ENCODE measurements around the gene CNTRL.
"Not testable (repeated sequence)": the region's sequence is repeated elsewhere in the genome, so short reads cannot be mapped to it uniquely, and the experiment has no call there.

CNTRL gene

GRCh38 chr9:121073038-121073437 is 1.7 kb upstream of the CNTRL start:
- DNase-seq, result peak; percentile 5

GRCh38 chr9:121075251-121076036 is 689 bp downstream of the CNTRL start:
- DNase-seq, result no peak

- no peak for DNase-seq
Measured at GRCh38 chr9:121082075-121082474, 7.3 kb downstream of the CNTRL start.

- no peak for DNase-seq
Measured at GRCh38 chr9:121085661-121086060, 10.9 kb downstream of the CNTRL start.

GRCh38 chr9:121088576-121088975 is 13.8 kb downstream of the CNTRL start:
- DNase-seq, result no peak

GRCh38 chr9:121090743-121091142 is 16.0 kb downstream of the CNTRL start:
- DNase-seq, result not testable (repeated sequence)

- no peak for DNase-seq
Measured at GRCh38 chr9:121095057-121095456, 20.3 kb downstream of the CNTRL start.

GRCh38 chr9:121098567-121099198 is 23.9 kb downstream of the CNTRL start:
- no peak for DNase-seq

GRCh38 chr9:121104054-121104453 is 29.3 kb downstream of the CNTRL start:
- DNase-seq, result not testable (repeated sequence)

- DNase-seq, result no peak
Measured at GRCh38 chr9:121105531-121105930, 30.8 kb downstream of the CNTRL start.

- no peak for DNase-seq
Measured at GRCh38 chr9:121107029-121107428, 32.3 kb downstream of the CNTRL start.

GRCh38 chr9:121107881-121108280 is 33.1 kb downstream of the CNTRL start:
- no peak for DNase-seq

GRCh38 chr9:121115466-121115865 is 40.7 kb downstream of the CNTRL start:
- no peak for DNase-seq

- no peak for DNase-seq
Measured at GRCh38 chr9:121118266-121118665, 43.5 kb downstream of the CNTRL start.

GRCh38 chr9:121120386-121120785 is 45.6 kb downstream of the CNTRL start:
- DNase-seq, result no peak

GRCh38 chr9:121121582-121122087 is 46.9 kb downstream of the CNTRL start:
- DNase-seq, result peak; percentile 86

- DNase-seq, result no peak
Measured at GRCh38 chr9:121122246-121123032, 47.7 kb downstream of the CNTRL start.

- DNase-seq, result no peak
Measured at GRCh38 chr9:121123816-121124535, 49.2 kb downstream of the CNTRL start.

GRCh38 chr9:121125590-121125989 is 50.8 kb downstream of the CNTRL start:
- DNase-seq, result no peak

- DNase-seq, result not testable (repeated sequence)
Measured at GRCh38 chr9:121129384-121129783, 54.6 kb downstream of the CNTRL start.

- DNase-seq, result peak; percentile 37
Measured at GRCh38 chr9:121133104-121133816, 58.5 kb downstream of the CNTRL start.

- no peak for DNase-seq
Measured at GRCh38 chr9:121135642-121136041, 60.9 kb downstream of the CNTRL start.
